GM12878 (cell line): ENCODE results near the gene OMP. TPM values are rescaled to one million over a fixed set of nuclear protein-coding genes. Genes with fewer than 3 reads are reported as not detected.

ENCODE experiments used
- ATAC-seq: fragments of 200-7000 bp; cut with Tn5 transposase; 3 replicates; pipeline ENCODE4 v1.9.1; 2020; ENCODE audit warnings: mild to moderate bottlenecking, moderate library complexity
- BruUV-seq: library from RNA; stranded (reverse); fragments of 400-500 nt; replicated peaks from 2 replicates; lab custom pipeline; 2021; lab: Mats Ljungman, UMichigan
- CTCF ChIA-PET: fragments of 300-600 bp; sonication (Branson Sonifier 250); formaldehyde crosslinking; extraction: SDS; loops from one replicate; lab custom pipeline; 2021; ENCODE audit warnings: inconsistent platforms; lab: Yijun Ruan, JAX
- POLR2A ChIA-PET: fragments of 350-600 bp; formaldehyde crosslinking; extraction: SDS; loops from one replicate; lab custom pipeline; 2021; ENCODE audit warnings: inconsistent platforms; lab: Charles Lee
- RAD21 ChIA-PET: fragments of 300-600 bp; sonication (Branson Sonifier 250); formaldehyde crosslinking; loops from one replicate; lab custom pipeline; 2023; ENCODE audit warnings: antibody characterized with exemption; ENCODE audit not compliant: unreplicated experiment; lab: Charles Lee
- SMC1A ChIA-PET: fragments of 300-600 bp; sonication (Branson Sonifier 250); formaldehyde crosslinking; loops from one replicate; lab custom pipeline; 2023; ENCODE audit not compliant: unreplicated experiment, uncharacterized antibody; lab: Charles Lee
- DNase-seq: peaks from one replicate; pipeline ENCODE4 v3.0.0-alpha.2; 2011; ENCODE audit warnings: low read depth, low spot score
- FAIRE-seq: peaks from 3 replicates; lab custom pipeline; 2011; peaks lifted over from hg19 to GRCh38; lab: Jason Lieb, UNC
- H2AFZ ChIP-seq: 2 replicates; pipeline ENCODE4 v1.6.0; 2011; ENCODE audit warnings: low read depth, low read length, control low read depth; ENCODE audit not compliant: control insufficient read depth
- H3K27ac ChIP-seq: 2 replicates; pipeline ENCODE4 v1.5.1; 2011; ENCODE audit warnings: control low read depth; ENCODE audit not compliant: control insufficient read depth, insufficient read depth
- H3K27me3 ChIP-seq, 2 experiments: replicated peaks in 1 of 2; 2 replicates each; pipeline versions ENCODE4 v1.6.0 to v1.6.1; 2011; ENCODE audit warnings: low read length in 1 of 2; ENCODE audit not compliant: control insufficient read depth in 2 of 2, insufficient read depth in 2 of 2
- H3K36me3 ChIP-seq, 2 experiments: 2 replicates each; pipeline ENCODE4 v1.5.1; 2011; ENCODE audit warnings: low read length in 1 of 2; ENCODE audit not compliant: control insufficient read depth in 2 of 2, insufficient read depth in 2 of 2
- H3K4me1 ChIP-seq: 2 replicates; pipeline ENCODE4 v1.6.1; 2011; ENCODE audit warnings: mild to moderate bottlenecking, low read length, moderate library complexity, mixed read lengths; ENCODE audit not compliant: control insufficient read depth, insufficient read depth
- H3K4me2 ChIP-seq: 2 replicates; pipeline ENCODE4 v1.6.0; 2011; ENCODE audit warnings: control low read depth; ENCODE audit not compliant: control insufficient read depth, insufficient read depth
- H3K4me3 ChIP-seq: fragments of 200-600 bp; sonication (generic); 2 replicates; pipeline ENCODE4 v1.5.1; 2016
- H3K79me2 ChIP-seq: 2 replicates; pipeline ENCODE4 v1.6.0; 2011; ENCODE audit warnings: low read length; ENCODE audit not compliant: control insufficient read depth, insufficient read depth
- H3K9ac ChIP-seq: 2 replicates; pipeline ENCODE4 v1.8.0; 2011; ENCODE audit warnings: low read length, control low read depth, mixed read lengths; ENCODE audit not compliant: control insufficient read depth, insufficient read depth
- H3K9me3 ChIP-seq: replicated peaks from 3 replicates; pipeline ENCODE4 v1.5.1; 2011; ENCODE audit warnings: mild to moderate bottlenecking, low read length; ENCODE audit not compliant: control insufficient read depth, insufficient read depth
- H4K20me1 ChIP-seq: 2 replicates; pipeline ENCODE4 v1.6.0; 2011; ENCODE audit not compliant: control insufficient read depth, insufficient read depth
- BACH1 ChIP-seq: fragments of 450-650 bp; IDR thresholded peaks from 2 replicates; pipeline ENCODE4 v1.6.1; 2017; ENCODE audit warnings: mild to moderate bottlenecking, borderline replicate concordance
- RBBP5 ChIP-seq: fragments of 200-600 bp; sonication (generic); conservative IDR thresholded peaks from 2 replicates; pipeline ENCODE4 v1.6.1; 2016
- SREBF1 ChIP-seq: IDR thresholded peaks from 2 replicates; pipeline ENCODE4 v1.6.1; 2012; ENCODE audit warnings: mild to moderate bottlenecking, low read length
- USF2 ChIP-seq: IDR thresholded peaks from 2 replicates; pipeline ENCODE4 v1.6.1; 2011; ENCODE audit warnings: low read depth, low read length, improper control_type of control experiment, borderline replicate concordance
- WGBS: methylation state at CpG from one replicate; pipeline ENCODE4 v1.1.6; 2016; ENCODE audit warnings: low lambda C conversion rate; ENCODE audit not compliant: insufficient replicate concordance, insufficient coverage; ENCODE audit errors: missing lambda C conversion rate; 5-methylcytosine and 5-hydroxymethylcytosine counted together
- in situ Hi-C: fragments of 300-500 bp; cut with MboI; formaldehyde crosslinking; loops from 9 replicates; pipeline ENCODE4 v1.14.3; 2018; ENCODE audit warnings: mixed read lengths
- intact Hi-C: fragments of 100-400 bp; cut with micrococcal nuclease; formaldehyde crosslinking; loops from one replicate; pipeline ENCODE4 v1.14.2; 2022; ENCODE audit not compliant: unreplicated experiment
- polyA plus RNA-seq, 11 experiments: library from polyadenylated mRNA; depleted of rRNA in 4 of 11; unstranded in 6 of 11; stranded (reverse) in 5 of 11; fragments of >200 nt; fragmentation: Nextera tagmentation in 4 of 11; fragmentation: Illumina TruSeq in 1 of 11; extraction: Ambion mirVana in 4 of 11; extraction: Trizol in 1 of 11; gene quantifications; 1 replicate in 1 of 11; 2 replicates in 10 of 11; pipeline versions ENCODE4 v1.2.1 to v1.2.3, GENCODE V29; 2011 to 2016; ENCODE audit warnings: inconsistent platforms in 2 of 11, missing spikeins in 2 of 11, low read depth in 1 of 11
- total RNA-seq, 4 experiments: library from RNA; depleted of rRNA in 3 of 4; stranded (reverse); fragments of >200 nt in 3 of 4; fragmentation: Illumina TruSeq in 1 of 4; extraction: Trizol in 1 of 4; gene quantifications; 2 replicates each; pipeline versions ENCODE4 v1.2.1 to v1.2.3, GENCODE V29; 2013 to 2021

Gene OMP
- total and polyA plus RNA-seq, 10 of the 15 experiments (the other 5 are each of a cell fraction or from before 2014, with no cell fraction given) = not detected

- TF ChIP-seq BACH1 (no peak), USF2 (no peak), RBBP5 (no peak)
- TF ChIP-seq, all 136 proteins: peak for 0
Measured at GRCh38 chr11:77056814-77057402, 45.7 kb upstream of the OMP start (continued).

- no peak overlapping the region for H3K27ac ChIP-seq
- no peak overlapping the region for H3K4me3 ChIP-seq
- CTCF ChIA-PET = interaction anchor here (0.7 to 0.9 kb wide), 2 partner anchors 32 to 69 kb away, joined by 3 read pairs; no protein-coding TSS in a partner anchor
- H3K9me3 ChIP-seq = peaks cover 2% of the 10 kb centered on the region; the same call in 1 of the 3 replicates
- no peak overlapping the region for H3K9ac ChIP-seq
- H2AFZ ChIP-seq = no peak overlapping the region
- no peak for FAIRE-seq
- intact Hi-C loops (no loop called here), in situ Hi-C loops (no loop called here)
- TF ChIP-seq SREBF1 = no peak
- no peak overlapping the region for H3K4me2 ChIP-seq
- H3K79me2 ChIP-seq = no peaks in the 10 kb centered on the region
- no peaks in the 10 kb centered on the region for H3K27me3 ChIP-seq
- BruUV-seq = no TSS peak
- RAD21 ChIA-PET = no interaction called here
- H4K20me1 ChIP-seq = no peaks in the 10 kb centered on the region
- DNase-seq = no peak
- H3K36me3 ChIP-seq = no peaks in the 10 kb centered on the region
- H3K4me1 ChIP-seq = no peaks in the 10 kb centered on the region
- ATAC-seq = no peak
- SMC1A ChIA-PET = interaction anchor here (1.5 kb wide), 1 partner anchor 34 kb away, joined by 4 read pairs; no protein-coding TSS in a partner anchor
- POLR2A ChIA-PET = no interaction called here
- 17% methylated on average over 8 of the region's 9 CpGs for WGBS
Measured at GRCh38 chr11:77057938-77058474, 44.6 kb upstream of the OMP start.
